Ovary (tissue), 9 donors: ENCODE measurements around the gene TUBB3. TPM values are rescaled to one million over a fixed set of nuclear protein-coding genes. Genes with fewer than 3 reads are reported as not detected.

Experiments used
- DNase-seq, 5 donors: peaks; one replicate each; pipeline ENCODE4 v3.0.0-alpha.2; 2019 to 2020
- H3K27ac ChIP-seq, 2 donors: fragments of 200-600 bp; one replicate each; pipeline versions ENCODE4 v1.5.1 to v1.8.0; 2019 to 2022
- H3K27me3 ChIP-seq: fragments of 200-600 bp; one replicate; pipeline ENCODE4 v1.8.0; 2022
- H3K36me3 ChIP-seq: fragments of 200-600 bp; sonication (generic); one replicate; pipeline ENCODE4 v1.5.1; 2019
- H3K4me1 ChIP-seq: one replicate; pipeline ENCODE4 v1.8.1; 2013; ENCODE audit warnings: mild to moderate bottlenecking, moderate library complexity; ENCODE audit not compliant: insufficient read depth
- H3K4me3 ChIP-seq: fragments of 200-600 bp; sonication (generic); one replicate; pipeline ENCODE4 v1.5.1; 2017
- H3K9me3 ChIP-seq, 2 donors: fragments of 200-600 bp in 1 of 2; sonication (generic) in 1 of 2; one replicate each; pipeline versions ENCODE4 v1.5.1 to v1.8.1; 2013 to 2019; ENCODE audit warnings: mild to moderate bottlenecking in 1 of 2, moderate library complexity in 1 of 2
- EP300 ChIP-seq: sonication (generic); formaldehyde crosslinking; IDR thresholded peaks from one replicate; pipeline ENCODE4 v1.6.1; 2017; ENCODE audit warnings: antibody characterized with exemption
- POLR2A ChIP-seq: fragments of 450-650 bp; IDR thresholded peaks from one replicate; pipeline ENCODE4 v1.6.1; 2017; ENCODE audit warnings: antibody characterized with exemption, mild to moderate bottlenecking, moderate library complexity
- WGBS, 3 donors: extraction: QIAGEN DNeasy Blood & Tissue Kit in 1 of 3; methylation state at CpG; one replicate each; pipeline versions ENCODE4 v1.1.5 to v1.1.7; 2013 to 2017; 5-methylcytosine and 5-hydroxymethylcytosine counted together
- intact Hi-C, 4 donors: fragments of 100-400 bp; cut with DNase I; formaldehyde crosslinking; loops; one replicate each; pipeline versions ENCODE4 v1.11.0 to v1.15.1; 2022 to 2023
- polyA plus RNA-seq, 2 donors: library from polyadenylated mRNA; stranded (reverse); fragments of 200-250 nt in 1 of 2; fragments of 350-450 nt in 1 of 2; fragmentation: Illumina TruSeq in 1 of 2; extraction: RNeasy Lipid Tissue Mini Kit (QIAGEN cat#74804) in 1 of 2; gene quantifications; one replicate each; pipeline ENCODE4 v1.2.3, GENCODE V29; 2013 to 2014
- total RNA-seq, 7 donors: library from RNA; depleted of rRNA in 2 of 7; stranded (reverse); fragments of >200 nt in 2 of 7; fragmentation: NEBNext Ultra II Directional in 3 of 7; extraction: Animal tissue kit (Norgen Biotek cat#: 25700) in 3 of 7; gene quantifications; one replicate each; pipeline versions ENCODE4 v1.1.0 to v1.2.4, GENCODE V29; 2016 to 2023
- TF ChIP-seq, protein P1 (sequence below), 3 donors: fragments of 450-650 bp in 2 of 3; fragments of 200-600 bp in 1 of 3; IDR thresholded peaks; one replicate each; pipeline versions ENCODE4 v1.5.1 to v1.8.0; 2016 to 2022; ENCODE audit warnings: antibody characterized with exemption in 3 of 3, mild to moderate bottlenecking in 1 of 3
- donor health status: DM: no; HTN: no; CAD: no; lungs with moderate emphysema.
- donor health status: DM: no; HTN: no; CAD: no.
- donor health status: Bipolar disorder and iron deficiency.
- donor health status: DM: yes; HTN: yes; CAD: no.
- donor health status: DM: no; HTN: no; CAD: no.
- donor health status: DM: yes; HTN: yes; CAD: no.

The TUBB3 gene
- total and polyA plus RNA-seq, 9 donors = 0.73 to 22.6 (median 2.5) TPM

DNA sequence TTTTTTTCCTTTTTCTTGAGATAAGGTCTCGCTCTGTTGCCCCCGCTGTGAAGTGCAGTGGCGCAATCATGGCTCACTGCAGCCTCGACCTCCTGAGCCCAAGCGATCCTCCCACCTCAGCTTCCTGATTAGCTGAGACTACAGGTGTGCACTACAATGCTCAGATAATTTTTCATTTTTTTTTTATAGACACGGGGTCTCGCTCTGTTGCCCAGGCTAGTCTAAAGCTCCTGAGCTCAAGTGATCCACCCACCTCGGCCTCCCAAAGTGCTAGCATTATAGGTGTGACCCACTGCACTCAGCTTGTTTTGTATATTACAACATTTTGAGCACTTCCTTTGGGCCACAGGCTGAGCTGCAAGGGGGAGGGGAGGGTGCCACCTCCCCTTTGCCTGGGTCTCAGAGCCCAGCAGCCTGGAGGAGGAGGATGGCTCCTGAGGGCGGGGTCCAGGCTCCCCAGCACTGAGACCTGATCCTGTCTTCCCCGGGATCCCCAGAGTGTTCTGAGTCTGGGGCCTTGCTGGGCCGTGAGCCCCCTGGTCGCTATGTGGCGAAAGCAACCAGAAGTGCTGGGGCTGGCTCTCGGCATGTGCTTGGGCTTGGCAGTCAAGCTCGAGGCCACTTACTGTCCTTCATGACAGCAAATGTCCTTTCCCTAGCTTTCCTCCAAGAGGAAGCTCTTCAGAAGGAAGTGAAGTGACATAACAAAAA lies 33.5 kb downstream of the TUBB3 start:
- no peaks in the 10 kb centered on the region for H3K27me3 ChIP-seq
- H3K9me3 ChIP-seq = no peaks in the 10 kb centered on the region
- no peaks in the 10 kb centered on the region for H3K4me1 ChIP-seq
- H3K4me3 ChIP-seq = no peak overlapping the region
- no peak overlapping the region for H3K27ac ChIP-seq
- no peak for DNase-seq
- 91 to 93% (median 92%) methylated on average over 15 of the region's 15 CpGs for WGBS, 3 donors
- no peak for TF ChIP-seq POLR2A
- TF ChIP-seq, protein P1, sequence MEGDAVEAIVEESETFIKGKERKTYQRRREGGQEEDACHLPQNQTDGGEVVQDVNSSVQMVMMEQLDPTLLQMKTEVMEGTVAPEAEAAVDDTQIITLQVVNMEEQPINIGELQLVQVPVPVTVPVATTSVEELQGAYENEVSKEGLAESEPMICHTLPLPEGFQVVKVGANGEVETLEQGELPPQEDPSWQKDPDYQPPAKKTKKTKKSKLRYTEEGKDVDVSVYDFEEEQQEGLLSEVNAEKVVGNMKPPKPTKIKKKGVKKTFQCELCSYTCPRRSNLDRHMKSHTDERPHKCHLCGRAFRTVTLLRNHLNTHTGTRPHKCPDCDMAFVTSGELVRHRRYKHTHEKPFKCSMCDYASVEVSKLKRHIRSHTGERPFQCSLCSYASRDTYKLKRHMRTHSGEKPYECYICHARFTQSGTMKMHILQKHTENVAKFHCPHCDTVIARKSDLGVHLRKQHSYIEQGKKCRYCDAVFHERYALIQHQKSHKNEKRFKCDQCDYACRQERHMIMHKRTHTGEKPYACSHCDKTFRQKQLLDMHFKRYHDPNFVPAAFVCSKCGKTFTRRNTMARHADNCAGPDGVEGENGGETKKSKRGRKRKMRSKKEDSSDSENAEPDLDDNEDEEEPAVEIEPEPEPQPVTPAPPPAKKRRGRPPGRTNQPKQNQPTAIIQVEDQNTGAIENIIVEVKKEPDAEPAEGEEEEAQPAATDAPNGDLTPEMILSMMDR (IDR thresholded peaks at IDR 0.05) = no peak
- no peak for TF ChIP-seq EP300
- no peaks in the 10 kb centered on the region for H3K36me3 ChIP-seq
- intact Hi-C loops = no loop called here

DNA sequence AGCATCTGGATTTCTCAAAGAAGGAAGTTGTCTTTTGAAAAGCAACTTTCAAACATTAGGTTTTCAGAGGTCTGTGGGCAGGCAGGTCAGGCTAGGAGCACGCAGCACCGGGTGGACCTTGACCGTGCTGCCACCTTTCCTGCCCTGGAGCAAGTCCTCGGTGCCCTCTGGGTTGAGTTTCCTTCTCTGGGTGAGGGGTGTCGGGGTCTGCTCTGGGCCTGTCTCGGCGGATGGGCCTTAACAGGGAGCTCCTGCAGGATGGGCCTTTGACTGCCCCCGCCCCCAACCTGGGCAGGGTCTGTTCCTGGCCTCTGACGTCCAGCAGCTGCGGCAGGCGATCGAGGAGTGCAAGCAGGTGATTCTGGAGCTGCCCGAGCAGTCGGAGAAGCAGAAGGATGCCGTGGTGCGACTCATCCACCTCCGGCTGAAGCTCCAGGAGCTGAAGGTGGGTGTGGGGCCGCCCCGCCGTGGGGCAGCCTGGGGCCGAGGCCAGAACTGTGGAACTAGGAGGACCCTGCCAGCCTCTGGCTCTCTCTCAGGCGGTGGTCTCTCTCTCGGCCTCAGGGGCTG lies 34.2 kb downstream of the TUBB3 start:
- no peak for TF ChIP-seq POLR2A
- intact Hi-C loops = no loop called here
- no peaks in the 10 kb centered on the region for H3K27me3 ChIP-seq
- no peak overlapping the region for H3K4me3 ChIP-seq
- 91 to 94% (median 92%) methylated on average over 22 to 23 of the region's 23 CpGs for WGBS, 3 donors
- no peaks in the 10 kb centered on the region for H3K9me3 ChIP-seq
- no peak overlapping the region for H3K27ac ChIP-seq
- H3K36me3 ChIP-seq = no peaks in the 10 kb centered on the region
- H3K4me1 ChIP-seq = no peaks in the 10 kb centered on the region
- no peak for DNase-seq

DNA sequence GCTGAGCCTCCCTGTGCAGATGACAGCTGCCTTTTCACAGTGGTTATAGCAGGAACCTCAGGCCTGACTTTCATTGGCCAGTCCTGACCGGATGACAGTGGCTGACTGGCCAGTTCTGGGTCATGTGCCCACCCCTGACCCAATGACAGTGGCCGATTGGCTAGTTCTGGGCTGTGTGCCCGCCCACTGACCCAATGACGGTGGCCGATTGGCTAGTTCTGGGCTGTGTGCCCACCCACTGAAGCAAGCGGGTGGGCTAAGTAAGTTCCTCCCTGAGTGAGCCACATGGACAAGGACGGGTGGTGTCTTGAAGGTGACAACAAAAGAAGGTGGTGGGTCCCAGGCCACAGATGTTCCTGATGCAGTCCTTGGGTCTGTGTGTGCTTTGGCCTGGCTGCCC lies 34.9 kb downstream of the TUBB3 start:
- H3K9me3 ChIP-seq = no peaks in the 10 kb centered on the region
- H3K27me3 ChIP-seq = no peaks in the 10 kb centered on the region
- TF ChIP-seq POLR2A (no peak), EP300 (no peak)
- TF ChIP-seq, protein P1 (IDR thresholded peaks at IDR 0.05) = no peak
- H3K4me3 ChIP-seq = no peak overlapping the region
- 86 to 91% (median 88%) methylated on average over 7 of the region's 7 CpGs for WGBS, 3 donors
- H3K4me1 ChIP-seq = no peaks in the 10 kb centered on the region
- intact Hi-C loops = no loop called here
- DNase-seq = no peak
- no peak overlapping the region for H3K27ac ChIP-seq
- no peaks in the 10 kb centered on the region for H3K36me3 ChIP-seq

DNA sequence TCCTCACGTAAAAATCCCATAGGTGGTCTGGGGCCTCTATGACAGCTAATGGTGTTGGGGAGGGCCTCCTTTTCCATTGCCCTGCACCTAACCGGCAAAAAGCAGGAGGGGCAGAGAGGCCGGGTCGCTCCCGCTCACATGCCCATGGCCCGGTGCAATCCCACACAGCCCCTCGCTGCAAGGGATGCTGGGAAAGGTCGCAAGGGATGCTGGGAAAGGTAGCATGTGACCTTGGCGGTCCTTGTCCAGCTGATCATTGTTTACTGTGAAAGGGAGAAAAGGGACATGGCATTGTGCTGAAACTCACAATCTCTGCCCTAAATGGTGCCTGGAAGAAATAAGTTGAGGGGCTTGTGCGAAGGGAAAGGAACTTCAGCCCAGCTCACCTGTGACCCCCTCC lies 35.5 kb downstream of the TUBB3 start:
- Histone ChIP-seq H3K4me1 (no peaks in the 10 kb centered on the region), H3K9me3 (no peaks in the 10 kb centered on the region), H3K27ac (no peak overlapping the region), H3K36me3 (no peaks in the 10 kb centered on the region), H3K4me3 (no peak overlapping the region), H3K27me3 (no peaks in the 10 kb centered on the region)
- DNase-seq = no peak
- intact Hi-C loops = no loop called here
- TF ChIP-seq POLR2A (no peak), EP300 (no peak)
- TF ChIP-seq, protein P1 (IDR thresholded peaks at IDR 0.05) = no peak
- 91 to 97% (median 95%) methylated on average over 10 of the region's 10 CpGs for WGBS, 3 donors

DNA sequence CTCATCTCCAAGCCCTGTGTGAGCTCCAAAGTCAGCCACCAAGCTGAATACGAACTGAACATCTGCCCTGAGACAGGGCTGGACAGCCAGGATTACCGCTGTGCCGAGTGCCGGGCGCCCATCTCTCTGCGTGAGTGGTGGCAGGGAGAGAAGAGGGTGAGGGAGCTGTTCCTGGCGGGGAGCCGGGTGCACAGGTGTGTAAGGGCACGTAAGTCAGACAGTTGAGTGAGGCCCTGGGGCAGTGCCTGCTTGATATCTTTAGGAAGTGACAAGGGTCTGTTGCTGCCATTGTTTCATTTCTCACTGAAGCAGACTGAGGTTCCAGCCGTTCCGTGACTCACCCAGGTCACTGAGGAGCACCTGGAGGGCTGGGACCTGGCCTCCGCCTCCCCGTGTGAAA lies 37.8 kb downstream of the TUBB3 start:
- Histone ChIP-seq H3K9me3 (no peaks in the 10 kb centered on the region), H3K4me1 (no peaks in the 10 kb centered on the region), H3K36me3 (no peaks in the 10 kb centered on the region), H3K27me3 (no peaks in the 10 kb centered on the region), H3K27ac (no peak overlapping the region), H3K4me3 (no peak overlapping the region)
- TF ChIP-seq, protein P1 (IDR thresholded peaks at IDR 0.05) = no peak
- TF ChIP-seq POLR2A = no peak
- TF ChIP-seq EP300 = no peak
- WGBS, 3 donors = 91 to 96% (median 92%) methylated on average over 11 to 13 of the region's 13 CpGs
- intact Hi-C loops = no loop called here
- DNase-seq = no peak
